K562 (cell line): Measurements from ENCODE around the gene ACTR3. TPM values are rescaled to one million over a fixed set of nuclear protein-coding genes. Genes with fewer than 3 reads are reported as not detected.

Experiments
- ARHGAP35 ChIP-seq: fragments of 450-650 bp; IDR thresholded peaks from 2 replicates; pipeline ENCODE4 v1.6.1; 2018; ENCODE audit not compliant: partially characterized antibody
- BMI1 ChIP-seq: fragments of 150-350 bp; IDR thresholded peaks from 2 replicates; pipeline ENCODE4 v1.6.1; 2014; ENCODE audit warnings: low read length
- CBX1 ChIP-seq: sonication (generic); IDR thresholded peaks from 2 replicates; pipeline ENCODE4 v1.6.1; 2016; ENCODE audit warnings: antibody characterized with exemption, low read depth, mild to moderate bottlenecking
- ESRRB ChIP-seq: fragments of 250-450 bp; sonication (Bioruptor Pico); IDR thresholded peaks from 2 replicates; pipeline ENCODE4 v1.5.0; 2020; ENCODE audit warnings: mild to moderate bottlenecking, moderate library complexity, borderline replicate concordance
- GTF2F1 ChIP-seq: IDR thresholded peaks from 2 replicates; pipeline ENCODE4 v1.6.1; 2011; ENCODE audit warnings: low read depth, low read length, improper control_type of control experiment
- HDAC3 ChIP-seq: fragments of 450-650 bp; IDR thresholded peaks from 2 replicates; pipeline ENCODE4 v1.6.1; 2018; ENCODE audit warnings: borderline replicate concordance, mild to moderate bottlenecking, moderate library complexity; ENCODE audit not compliant: partially characterized antibody
- HIVEP1 ChIP-seq: fragments of 250-450 bp; sonication (Bioruptor Pico); IDR thresholded peaks from 2 replicates; pipeline ENCODE4 v1.4.0; 2020; ENCODE audit warnings: mild to moderate bottlenecking
- POLR2AphosphoS5 ChIP-seq: IDR thresholded peaks from 2 replicates; pipeline ENCODE4 v1.6.1; 2011; ENCODE audit warnings: mild to moderate bottlenecking, low read depth, low read length, moderate library complexity; ENCODE audit not compliant: control insufficient read depth, insufficient read depth
- RBM25 ChIP-seq: fragments of 200-400 bp; formaldehyde crosslinking; IDR thresholded peaks from 2 replicates; pipeline ENCODE4 v1.6.1; 2018; ENCODE audit warnings: low read length, low read depth, moderate library complexity; ENCODE audit not compliant: severe bottlenecking
- SLC30A9 ChIP-seq: fragments of 250-450 bp; sonication (Bioruptor Pico); IDR thresholded peaks from 2 replicates; pipeline ENCODE4 v1.8.0; 2022; ENCODE audit warnings: mild to moderate bottlenecking, moderate library complexity
- TEAD2 ChIP-seq: fragments of 450-650 bp; IDR thresholded peaks from 2 replicates; pipeline ENCODE4 v1.6.1; 2016; ENCODE audit warnings: missing genetic modification characterization, control low read depth, missing compliant biosample characterization
- ZNF146 ChIP-seq: IDR thresholded peaks from one replicate; pipeline ENCODE4 v1.6.1; 2018; ENCODE audit warnings: missing compliant biosample characterization; ENCODE audit not compliant: unreplicated experiment
- polyA plus RNA-seq, 8 experiments: library from polyadenylated mRNA; depleted of rRNA in 4 of 8; stranded (reverse) in 5 of 8; unstranded in 3 of 8; fragments of >200 nt; fragmentation: Nextera tagmentation in 2 of 8; fragmentation: Illumina TruSeq in 1 of 8; extraction: Ambion mirVana in 2 of 8; extraction: Trizol in 1 of 8; gene quantifications; 2 replicates each; pipeline versions ENCODE4 v1.2.1 to v1.2.3, GENCODE V29; 2011 to 2014; ENCODE audit warnings: inconsistent platforms in 1 of 8, missing spikeins in 1 of 8
- total RNA-seq, 7 experiments: library from RNA; depleted of rRNA in 6 of 7; stranded (reverse); fragments of >200 nt in 6 of 7; fragmentation: Illumina TruSeq in 2 of 7; extraction: Trizol in 2 of 7; gene quantifications; 2 replicates each; pipeline versions ENCODE4 v1.2.1 to v1.2.3, GENCODE V29; 2011 to 2021; ENCODE audit warnings: low replicate concordance in 1 of 7
- TF ChIP-seq, protein P1 (sequence below), 2 experiments: fragments of 450-650 bp; formaldehyde crosslinking in 1 of 2; IDR thresholded peaks; 2 replicates each; pipeline versions ENCODE4 v1.4.0 to v1.6.1; 2014 to 2020; ENCODE audit warnings: mild to moderate bottlenecking in 2 of 2, borderline replicate concordance in 1 of 2, low read depth in 1 of 2
- TF ChIP-seq, protein P2 (sequence below): IDR thresholded peaks from 2 replicates; pipeline ENCODE4 v1.6.1; 2016; ENCODE audit warnings: missing genetic modification characterization, missing compliant biosample characterization

Gene ACTR3
- total and polyA plus RNA-seq, 9 of the 15 experiments (the other 6 are each of a cell fraction or from before 2014, with no cell fraction given): 49.0 to 354 (median 249) TPM

DNA sequence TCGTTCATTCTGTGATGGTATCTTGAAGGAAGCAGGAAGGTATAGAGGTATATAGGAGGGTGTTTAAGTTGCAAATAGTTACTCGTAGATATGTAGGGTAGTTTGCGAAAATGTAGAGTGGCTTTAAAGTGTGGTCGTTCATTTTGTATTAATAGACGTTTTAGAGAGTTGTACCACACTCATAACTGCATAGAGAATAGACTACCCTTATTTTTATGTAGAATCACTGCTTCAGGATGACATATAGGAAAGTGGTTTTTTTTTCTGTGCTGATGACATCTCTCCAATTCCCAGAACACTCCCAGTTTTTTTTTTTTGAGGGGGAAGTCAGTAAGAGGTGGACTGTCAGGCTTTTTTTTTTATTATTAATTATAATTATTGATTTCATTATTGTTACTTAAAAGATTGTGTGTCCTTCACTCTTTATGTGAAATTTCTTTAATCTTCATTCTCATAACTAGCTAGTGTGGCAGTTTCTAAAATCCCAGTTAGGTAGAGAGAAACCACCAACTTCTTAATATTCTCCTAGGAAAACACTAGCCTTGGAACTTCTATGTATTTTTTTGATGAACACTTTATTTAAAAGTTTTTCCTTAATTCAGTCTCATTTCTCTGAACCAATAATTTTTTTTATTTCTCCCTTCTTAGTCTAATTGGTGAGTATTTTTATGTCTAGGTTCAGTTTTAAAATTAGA, 1.5 kb downstream of the ACTR3 start (continued):
- TF ChIP-seq, protein P1, sequence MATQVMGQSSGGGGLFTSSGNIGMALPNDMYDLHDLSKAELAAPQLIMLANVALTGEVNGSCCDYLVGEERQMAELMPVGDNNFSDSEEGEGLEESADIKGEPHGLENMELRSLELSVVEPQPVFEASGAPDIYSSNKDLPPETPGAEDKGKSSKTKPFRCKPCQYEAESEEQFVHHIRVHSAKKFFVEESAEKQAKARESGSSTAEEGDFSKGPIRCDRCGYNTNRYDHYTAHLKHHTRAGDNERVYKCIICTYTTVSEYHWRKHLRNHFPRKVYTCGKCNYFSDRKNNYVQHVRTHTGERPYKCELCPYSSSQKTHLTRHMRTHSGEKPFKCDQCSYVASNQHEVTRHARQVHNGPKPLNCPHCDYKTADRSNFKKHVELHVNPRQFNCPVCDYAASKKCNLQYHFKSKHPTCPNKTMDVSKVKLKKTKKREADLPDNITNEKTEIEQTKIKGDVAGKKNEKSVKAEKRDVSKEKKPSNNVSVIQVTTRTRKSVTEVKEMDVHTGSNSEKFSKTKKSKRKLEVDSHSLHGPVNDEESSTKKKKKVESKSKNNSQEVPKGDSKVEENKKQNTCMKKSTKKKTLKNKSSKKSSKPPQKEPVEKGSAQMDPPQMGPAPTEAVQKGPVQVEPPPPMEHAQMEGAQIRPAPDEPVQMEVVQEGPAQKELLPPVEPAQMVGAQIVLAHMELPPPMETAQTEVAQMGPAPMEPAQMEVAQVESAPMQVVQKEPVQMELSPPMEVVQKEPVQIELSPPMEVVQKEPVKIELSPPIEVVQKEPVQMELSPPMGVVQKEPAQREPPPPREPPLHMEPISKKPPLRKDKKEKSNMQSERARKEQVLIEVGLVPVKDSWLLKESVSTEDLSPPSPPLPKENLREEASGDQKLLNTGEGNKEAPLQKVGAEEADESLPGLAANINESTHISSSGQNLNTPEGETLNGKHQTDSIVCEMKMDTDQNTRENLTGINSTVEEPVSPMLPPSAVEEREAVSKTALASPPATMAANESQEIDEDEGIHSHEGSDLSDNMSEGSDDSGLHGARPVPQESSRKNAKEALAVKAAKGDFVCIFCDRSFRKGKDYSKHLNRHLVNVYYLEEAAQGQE (IDR thresholded peaks at IDR 0.05; ENCODE audit: borderline replicate concordance): no peak
- TF ChIP-seq, protein P1 (CRISPR knock-in tag; IDR thresholded peaks at IDR 0.05; ENCODE audit: low read depth): no peak
- TF ChIP-seq CBX1 (no peak), BMI1 (no peak), HDAC3 (peak; percentile 17), ESRRB (no peak), HIVEP1 (CRISPR knock-in tag) (no peak), GTF2F1 (no peak), SLC30A9 (CRISPR knock-in tag) (no peak), ZNF146 (CRISPR knock-in tag) (no peak), ARHGAP35 (no peak), TEAD2 (tag) (no peak), POLR2AphosphoS5 (no peak), RBM25 (peak; percentile 20)
- TF ChIP-seq, protein P2, sequence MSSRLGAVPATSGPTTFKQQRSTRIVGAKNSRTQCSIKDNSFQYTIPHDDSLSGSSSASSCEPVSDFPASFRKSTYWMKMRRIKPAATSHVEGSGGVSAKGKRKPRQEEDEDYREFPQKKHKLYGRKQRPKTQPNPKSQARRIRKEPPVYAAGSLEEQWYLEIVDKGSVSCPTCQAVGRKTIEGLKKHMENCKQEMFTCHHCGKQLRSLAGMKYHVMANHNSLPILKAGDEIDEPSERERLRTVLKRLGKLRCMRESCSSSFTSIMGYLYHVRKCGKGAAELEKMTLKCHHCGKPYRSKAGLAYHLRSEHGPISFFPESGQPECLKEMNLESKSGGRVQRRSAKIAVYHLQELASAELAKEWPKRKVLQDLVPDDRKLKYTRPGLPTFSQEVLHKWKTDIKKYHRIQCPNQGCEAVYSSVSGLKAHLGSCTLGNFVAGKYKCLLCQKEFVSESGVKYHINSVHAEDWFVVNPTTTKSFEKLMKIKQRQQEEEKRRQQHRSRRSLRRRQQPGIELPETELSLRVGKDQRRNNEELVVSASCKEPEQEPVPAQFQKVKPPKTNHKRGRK: no peak
